IMR-90 (cell line): ENCODE results near the gene MAPKAP1. TPM values are rescaled to one million over a fixed set of nuclear protein-coding genes. Genes with fewer than 3 reads are reported as not detected.

Experiments
- ATAC-seq: fragments of 200-7000 bp; cut with Tn5 transposase; 2 replicates; pipeline ENCODE4 v1.9.1; 2020; ENCODE audit warnings: low read depth, mild to moderate bottlenecking, moderate library complexity
- BruUV-seq: library from RNA; stranded (reverse); fragments of 400-500 nt; replicated peaks from 2 replicates; lab custom pipeline; 2021; lab: Mats Ljungman, UMichigan
- CTCF ChIA-PET: fragments of 300-600 bp; formaldehyde crosslinking; extraction: SDS; loops from one replicate; lab custom pipeline; 2021; ENCODE audit warnings: antibody characterized with exemption; lab: Yijun Ruan, JAX
- POLR2A ChIA-PET: fragments of 300-600 bp; sonication (Branson Sonifier 250); formaldehyde crosslinking; loops from one replicate; lab custom pipeline; 2022; ENCODE audit warnings: antibody characterized with exemption; ENCODE audit not compliant: unreplicated experiment; lab: Charles Lee
- DNase-seq: peaks from one replicate; pipeline ENCODE4 v3.0.0; 2013
- H2AFZ ChIP-seq: replicated peaks from 2 replicates; pipeline ENCODE3; 2013; ENCODE audit warnings: low read length, mild to moderate bottlenecking; ENCODE audit not compliant: poor library complexity
- H2AK5ac ChIP-seq: 2 replicates; pipeline ENCODE4 v1.6.1; 2013; ENCODE audit warnings: low read depth, low read length, inconsistent platforms
- H2AK9ac ChIP-seq: replicated peaks from 2 replicates; pipeline ENCODE3; 2013; ENCODE audit warnings: mild to moderate bottlenecking, low read depth, low read length, moderate library complexity; ENCODE audit not compliant: poor library complexity
- H2BK120ac ChIP-seq: 2 replicates; pipeline ENCODE4 v1.6.1; 2013; ENCODE audit warnings: low read depth, low read length, inconsistent platforms
- H2BK15ac ChIP-seq: 3 replicates; pipeline ENCODE4 v1.6.1; 2013; ENCODE audit warnings: low read depth, low read length, inconsistent platforms
- H2BK20ac ChIP-seq: 2 replicates; pipeline ENCODE4 v1.6.1; 2013; ENCODE audit warnings: low read depth, mild to moderate bottlenecking, inconsistent platforms, low read length, moderate library complexity
- H2BK5ac ChIP-seq: 2 replicates; pipeline ENCODE4 v1.6.1; 2013; ENCODE audit warnings: mild to moderate bottlenecking, low read depth, low read length, inconsistent platforms; ENCODE audit not compliant: poor library complexity, severe bottlenecking
- H3K14ac ChIP-seq: replicated peaks from 2 replicates; pipeline ENCODE4 v1.6.1; 2013; ENCODE audit warnings: low read depth, low read length, inconsistent platforms
- H3K18ac ChIP-seq: 2 replicates; pipeline ENCODE4 v1.6.1; 2013; ENCODE audit warnings: low read depth, low read length, control low read depth
- H3K23ac ChIP-seq: 2 replicates; pipeline ENCODE4 v1.6.1; 2013; ENCODE audit warnings: low read depth, low read length, inconsistent platforms
- H3K27ac ChIP-seq: 2 replicates; pipeline ENCODE4 v1.5.1; 2013; ENCODE audit warnings: mild to moderate bottlenecking, control low read depth, low read length; ENCODE audit not compliant: insufficient read depth
- H3K27me3 ChIP-seq: 2 replicates; pipeline ENCODE4 v1.6.1; 2013; ENCODE audit warnings: low read length; ENCODE audit not compliant: control insufficient read depth, insufficient read depth
- H3K36me3 ChIP-seq: 2 replicates; pipeline ENCODE4 v1.6.1; 2013; ENCODE audit warnings: low read length, mixed read lengths; ENCODE audit not compliant: control insufficient read depth, insufficient read depth
- H3K4ac ChIP-seq: 2 replicates; pipeline ENCODE4 v1.6.1; 2013; ENCODE audit warnings: low read depth, low read length, inconsistent platforms
- H3K4me1 ChIP-seq: 2 replicates; pipeline ENCODE4 v1.6.1; 2013; ENCODE audit warnings: low read length, mixed read lengths; ENCODE audit not compliant: control insufficient read depth, insufficient read depth
- H3K4me2 ChIP-seq: 2 replicates; pipeline ENCODE4 v1.6.1; 2013; ENCODE audit warnings: low read depth, mild to moderate bottlenecking, control low read depth, low read length, moderate library complexity
- H3K4me3 ChIP-seq: 2 replicates; pipeline ENCODE4 v1.5.1; 2013; ENCODE audit warnings: low read depth, mild to moderate bottlenecking, control low read depth, low read length, moderate library complexity; ENCODE audit not compliant: insufficient read depth
- H3K56ac ChIP-seq: 2 replicates; pipeline ENCODE4 v1.6.1; 2013; ENCODE audit warnings: low read length, inconsistent platforms; ENCODE audit not compliant: insufficient read depth; ENCODE audit errors: extremely low read depth
- H3K79me1 ChIP-seq, 2 experiments: 2 replicates each; pipeline ENCODE4 v1.6.1; 2013; ENCODE audit warnings: low read length in 2 of 2, inconsistent platforms in 1 of 2, low read depth in 1 of 2
- H3K9ac ChIP-seq: 2 replicates; pipeline ENCODE4 v1.6.1; 2013; ENCODE audit warnings: low read depth, low read length, control low read depth
- H3K9me1 ChIP-seq: 2 replicates; pipeline ENCODE4 v1.6.1; 2013; ENCODE audit warnings: low read length, inconsistent platforms; ENCODE audit not compliant: insufficient read depth
- H3K9me3 ChIP-seq: 2 replicates; pipeline ENCODE4 v1.6.1; 2013; ENCODE audit warnings: low read length; ENCODE audit not compliant: control insufficient read depth, insufficient read depth
- H4K20me1 ChIP-seq: 2 replicates; pipeline ENCODE4 v1.6.1; 2013; ENCODE audit warnings: low read length, inconsistent platforms; ENCODE audit not compliant: insufficient read depth
- H4K5ac ChIP-seq: 2 replicates; pipeline ENCODE4 v1.6.1; 2013; ENCODE audit warnings: mild to moderate bottlenecking, low read depth, low read length, control low read depth
- H4K8ac ChIP-seq, 2 experiments: 2 replicates each; pipeline ENCODE4 v1.6.1; 2013; ENCODE audit warnings: low read depth in 2 of 2, low read length in 2 of 2, control low read depth in 1 of 2, inconsistent platforms in 1 of 2
- H4K91ac ChIP-seq: 2 replicates; pipeline ENCODE4 v1.6.1; 2013; ENCODE audit warnings: low read depth, low read length, inconsistent platforms; ENCODE audit not compliant: insufficient read depth
- BHLHE40 ChIP-seq: fragments of 150-350 bp; IDR thresholded peaks from 2 replicates; pipeline ENCODE4 v1.6.1; 2016; ENCODE audit warnings: mild to moderate bottlenecking, low read depth, low read length
- CEBPB ChIP-seq: IDR thresholded peaks from 2 replicates; pipeline ENCODE4 v1.6.1; 2012; ENCODE audit warnings: low read depth, low read length, improper control_type of control experiment
- CHD1 ChIP-seq: IDR thresholded peaks from 2 replicates; pipeline ENCODE4 v1.6.1; 2012; ENCODE audit warnings: low read depth, low read length, improper control_type of control experiment
- CTCF ChIP-seq: conservative IDR thresholded peaks from 2 replicates; pipeline ENCODE4 v1.5.1; 2012; ENCODE audit warnings: mild to moderate bottlenecking, low read depth, low read length, improper control_type of control experiment
- ELK1 ChIP-seq: fragments of 150-350 bp; IDR thresholded peaks from 2 replicates; pipeline ENCODE4 v1.6.1; 2016; ENCODE audit warnings: low read depth, mild to moderate bottlenecking, low read length, moderate library complexity, borderline replicate concordance
- FOS ChIP-seq: fragments of 150-350 bp; IDR thresholded peaks from 2 replicates; pipeline ENCODE4 v1.6.1; 2016; ENCODE audit warnings: low read depth, low read length
- MAFK ChIP-seq: IDR thresholded peaks from 2 replicates; pipeline ENCODE4 v1.6.1; 2012; ENCODE audit warnings: low read depth, low read length, improper control_type of control experiment
- MAZ ChIP-seq: IDR thresholded peaks from 2 replicates; pipeline ENCODE4 v1.6.1; 2012; ENCODE audit warnings: low read depth, mild to moderate bottlenecking, low read length, improper control_type of control experiment, moderate library complexity, borderline replicate concordance
- MXI1 ChIP-seq: IDR thresholded peaks from 2 replicates; pipeline ENCODE4 v1.6.1; 2012; ENCODE audit warnings: low read depth, mild to moderate bottlenecking, low read length, moderate library complexity, borderline replicate concordance
- NFE2L2 ChIP-seq: fragments of 150-350 bp; IDR thresholded peaks from 2 replicates; pipeline ENCODE4 v1.6.1; 2016; ENCODE audit warnings: low read depth, mild to moderate bottlenecking, low read length
- POLR2A ChIP-seq: IDR thresholded peaks from 2 replicates; pipeline ENCODE4 v1.6.1; 2012; ENCODE audit warnings: mild to moderate bottlenecking, low read depth, low read length
- RAD21 ChIP-seq: IDR thresholded peaks from 2 replicates; pipeline ENCODE4 v1.6.1; 2012; ENCODE audit warnings: low read length, improper control_type of control experiment
- RCOR1 ChIP-seq: IDR thresholded peaks from 2 replicates; pipeline ENCODE4 v1.6.1; 2012; ENCODE audit warnings: mild to moderate bottlenecking, low read length, improper control_type of control experiment; ENCODE audit not compliant: insufficient replicate concordance
- RFX5 ChIP-seq: IDR thresholded peaks from 2 replicates; pipeline ENCODE4 v1.8.0; 2012; ENCODE audit warnings: low read depth, mild to moderate bottlenecking, low read length, moderate library complexity
- SMC3 ChIP-seq: fragments of 150-350 bp; IDR thresholded peaks from 2 replicates; pipeline ENCODE4 v1.6.1; 2016; ENCODE audit warnings: low read depth, mild to moderate bottlenecking, antibody characterized with exemption, low read length, moderate library complexity
- USF2 ChIP-seq: fragments of 150-350 bp; IDR thresholded peaks from 2 replicates; pipeline ENCODE4 v1.6.1; 2017; ENCODE audit warnings: mild to moderate bottlenecking, antibody characterized with exemption, low read length, low read depth
- WGBS, 2 experiments: methylation state at CpG; one replicate each; pipeline versions ENCODE4 v1.1.5 to v1.1.7; 2013; ENCODE audit warnings: missing lambda C conversion rate in 2 of 2; ENCODE audit not compliant: insufficient read length in 1 of 2; ENCODE audit errors: extremely low coverage in 2 of 2; 5-methylcytosine and 5-hydroxymethylcytosine counted together
- dilution Hi-C: fragments of 300-500 bp; cut with HindIII; formaldehyde crosslinking; loops from one replicate; pipeline ENCODE4 v1.14.3; 2018; ENCODE audit warnings: low sequenced_read_pairs; ENCODE audit not compliant: unreplicated experiment
- in situ Hi-C: fragments of 300-500 bp; cut with MboI; formaldehyde crosslinking; loops from 3 replicates; pipeline ENCODE4 v1.14.3; 2019; ENCODE audit warnings: low sequenced_read_pairs, inconsistent platforms, mixed read lengths
- intact Hi-C: fragments of 100-400 bp; cut with micrococcal nuclease; formaldehyde crosslinking; loops from 2 replicates; pipeline ENCODE4 v1.10.0; 2022
- polyA plus RNA-seq, 3 experiments: library from polyadenylated mRNA; depleted of rRNA; stranded (reverse); fragments of >200 nt; gene quantifications; 2 replicates each; pipeline ENCODE4 v1.2.3, GENCODE V29; 2012; ENCODE audit warnings: low replicate concordance in 1 of 3
- total RNA-seq: library from RNA; depleted of rRNA; stranded (reverse); fragments of >200 nt; gene quantifications from 2 replicates; pipeline ENCODE4 v1.2.3, GENCODE V29; 2012

The MAPKAP1 gene
- total and polyA plus RNA-seq, 2 of the 4 experiments (the other 2 are of a cell fraction): 87.2 to 158 TPM

GRCh38 chr9:125540497-125540896, 166.5 kb downstream of the MAPKAP1 start:
- no peak overlapping the region for H4K5ac ChIP-seq
- TF ChIP-seq MXI1 (no peak), RAD21 (no peak), NFE2L2 (no peak), CTCF (no peak), CHD1 (no peak), ELK1 (no peak), CEBPB (no peak), RFX5 (no peak), POLR2A (no peak), RCOR1 (no peak), MAFK (no peak), BHLHE40 (no peak), FOS (no peak), USF2 (no peak), MAZ (no peak), SMC3 (no peak)
- H3K4ac ChIP-seq: no peak overlapping the region
- no peak for DNase-seq
- no CpG with 5 or more reads among the region's 3 CpGs for WGBS, 2 experiments
- H2BK120ac ChIP-seq: no peak overlapping the region
- CTCF ChIA-PET: no interaction called here
- intact Hi-C loops (no loop called here), in situ Hi-C loops (no loop called here), dilution Hi-C loops (no loop called here)
- H4K20me1 ChIP-seq: peaks cover 18% of the 10 kb centered on the region; the same call in 1 of the 2 replicates
- POLR2A ChIA-PET: no interaction called here
- H2BK15ac ChIP-seq: no peak overlapping the region
- H3K23ac ChIP-seq: no peak overlapping the region
- no peak overlapping the region for H3K9ac ChIP-seq
- H2AFZ ChIP-seq: no peak overlapping the region
- H2BK20ac ChIP-seq: no peak overlapping the region
- H3K4me1 ChIP-seq: peaks cover 18% of the 10 kb centered on the region
- H3K27me3 ChIP-seq: no peaks in the 10 kb centered on the region
- H4K8ac ChIP-seq: no peak overlapping the region
- H3K9me1 ChIP-seq: peaks cover 17% of the 10 kb centered on the region
- no peak overlapping the region for H2BK5ac ChIP-seq
- H3K56ac ChIP-seq: no peak overlapping the region
- no peak overlapping the region for H3K18ac ChIP-seq
- H3K9me3 ChIP-seq: no peaks in the 10 kb centered on the region
- no peak overlapping the region for H4K91ac ChIP-seq
- no peak overlapping the region for H3K4me3 ChIP-seq
- peak overlapping the region; percentile 10; the same call in 1 of the 2 replicates for H3K14ac ChIP-seq
- peaks cover 14 to 34% of the 10 kb centered on the region in 2 experiments for H3K79me1 ChIP-seq
- peaks cover 4% of the 10 kb centered on the region for H3K36me3 ChIP-seq
- no peak for ATAC-seq
- no peak overlapping the region for H3K4me2 ChIP-seq
- BruUV-seq: no TSS peak
- H2AK5ac ChIP-seq: peak overlapping the region; percentile 46; the same call in 1 of the 2 replicates
- no peak overlapping the region for H2AK9ac ChIP-seq
- H3K27ac ChIP-seq: no peak overlapping the region
